ENCODE measurements around the gene GNAI1.

Gene GNAI1

GRCh38 chr7:80134536-80135308 is at the start of gene GNAI1:
Gene GNAI1 (plus strand): TSS chr7:80134831. CDS start chr7:80135161, 330 bp downstream.
- DNase-seq (ENCODE audit: low spot score): no peak

- DNase-seq (ENCODE audit: low spot score): no peak
Measured at GRCh38 chr7:80087051-80087770, 47.4 kb upstream of the GNAI1 start.

- DNase-seq (ENCODE audit: low spot score): no peak
Measured at GRCh38 chr7:80087771-80088170, 46.9 kb upstream of the GNAI1 start.

GRCh38 chr7:80088705-80089104 is 45.9 kb upstream of the GNAI1 start:
- DNase-seq (ENCODE audit: low spot score): no peak

- DNase-seq (ENCODE audit: low spot score): no peak
Measured at GRCh38 chr7:80089366-80089765, 45.3 kb upstream of the GNAI1 start.

- no peak for DNase-seq (ENCODE audit: low spot score)
Measured at GRCh38 chr7:80093349-80093748, 41.3 kb upstream of the GNAI1 start.

- DNase-seq (ENCODE audit: low spot score): no peak
Measured at GRCh38 chr7:80095545-80095944, 39.1 kb upstream of the GNAI1 start.

GRCh38 chr7:80097756-80098155 is 36.9 kb upstream of the GNAI1 start:
- DNase-seq (ENCODE audit: low spot score): no peak

GRCh38 chr7:80098795-80099194 is 35.8 kb upstream of the GNAI1 start:
- no peak for DNase-seq (ENCODE audit: low spot score)

GRCh38 chr7:80100254-80100653 is 34.4 kb upstream of the GNAI1 start:
- DNase-seq (ENCODE audit: low spot score): no peak

- DNase-seq (ENCODE audit: low spot score): no peak
Measured at GRCh38 chr7:80105701-80106408, 28.8 kb upstream of the GNAI1 start.

- DNase-seq (ENCODE audit: low spot score): no peak
Measured at GRCh38 chr7:80106498-80107113, 28.0 kb upstream of the GNAI1 start.

GRCh38 chr7:80107278-80107677 is 27.4 kb upstream of the GNAI1 start:
- no peak for DNase-seq (ENCODE audit: low spot score)

GRCh38 chr7:80110376-80110775 is 24.3 kb upstream of the GNAI1 start:
- no peak for DNase-seq (ENCODE audit: low spot score)

GRCh38 chr7:80114159-80114558 is 20.5 kb upstream of the GNAI1 start:
- no peak for DNase-seq (ENCODE audit: low spot score)

GRCh38 chr7:80124526-80125264 is 9.9 kb upstream of the GNAI1 start:
- DNase-seq (ENCODE audit: low spot score): no peak

GRCh38 chr7:80127412-80128160 is 7.0 kb upstream of the GNAI1 start:
- no peak for DNase-seq (ENCODE audit: low spot score)

GRCh38 chr7:80128918-80129317 is 5.7 kb upstream of the GNAI1 start:
- no peak for DNase-seq (ENCODE audit: low spot score)

GRCh38 chr7:80129785-80130184 is 4.8 kb upstream of the GNAI1 start:
- no peak for DNase-seq (ENCODE audit: low spot score)

GRCh38 chr7:80131675-80132435 is 2.8 kb upstream of the GNAI1 start:
- no peak for DNase-seq (ENCODE audit: low spot score)
